Nephron progenitor cell (in vitro differentiated cells): ENCODE measurements around the gene LTA4H.

Source experiments
- DNase-seq: peaks from one replicate; pipeline ENCODE4 v3.0.0; 2021
- H3K27ac Mint-ChIP-seq: 2 replicates; pipeline ENCODE4 v1.8.0; 2021; ENCODE audit warnings: mild to moderate bottlenecking, moderate library complexity, mixed read lengths
- H3K27me3 Mint-ChIP-seq: 2 replicates; pipeline ENCODE4 v1.8.0; 2021; ENCODE audit warnings: mild to moderate bottlenecking, low read depth, mixed read lengths; ENCODE audit not compliant: poor library complexity
- H3K36me3 Mint-ChIP-seq: 2 replicates; pipeline ENCODE4 v1.8.0; 2021; ENCODE audit warnings: low read depth, mixed read lengths
- H3K4me1 Mint-ChIP-seq: 2 replicates; pipeline ENCODE4 v1.8.0; 2021; ENCODE audit warnings: mixed read lengths
- H3K4me3 Mint-ChIP-seq: 2 replicates; pipeline ENCODE4 v1.8.0; 2021; ENCODE audit warnings: mild to moderate bottlenecking, moderate library complexity, mixed read lengths
- H3K9me3 Mint-ChIP-seq: 2 replicates; pipeline ENCODE4 v1.8.0; 2021; ENCODE audit warnings: mild to moderate bottlenecking, moderate library complexity, mixed read lengths
- TF ChIP-seq, protein P1 (sequence below): fragments of 200-600 bp; sonication (generic); IDR thresholded peaks from 2 replicates; pipeline ENCODE4 v1.5.0; 2021; ENCODE audit warnings: antibody characterized with exemption

Gene LTA4H

DNA sequence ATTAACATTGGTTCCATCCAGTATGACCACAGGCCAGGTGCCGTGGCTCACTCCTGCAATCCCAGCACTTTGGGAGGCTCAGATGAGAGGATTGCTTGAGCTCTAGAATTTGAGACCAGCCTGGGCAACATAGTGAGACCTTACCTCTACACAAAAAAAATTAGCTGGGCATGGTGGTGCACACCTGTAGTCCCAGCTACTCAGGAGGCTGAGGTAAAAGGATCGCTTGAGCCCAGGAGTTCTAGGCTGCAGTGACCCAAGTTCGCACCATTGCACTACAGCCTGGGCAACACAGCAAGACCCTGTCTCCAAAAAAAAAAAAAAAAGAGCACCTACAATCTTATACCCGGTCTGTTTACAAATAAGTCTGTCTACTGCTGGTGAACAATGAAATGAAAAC is 9.9 kb downstream of the LTA4H start:
- Mint-ChIP-seq H3K9me3 (no peaks in the 10 kb centered on the region), H3K4me1 (no peaks in the 10 kb centered on the region), H3K27ac (no peak overlapping the region), H3K27me3 (no peaks in the 10 kb centered on the region), H3K4me3 (no peak overlapping the region), H3K36me3 (peaks cover 50% of the 10 kb centered on the region)
- no peak for DNase-seq
- TF ChIP-seq, protein P1, sequence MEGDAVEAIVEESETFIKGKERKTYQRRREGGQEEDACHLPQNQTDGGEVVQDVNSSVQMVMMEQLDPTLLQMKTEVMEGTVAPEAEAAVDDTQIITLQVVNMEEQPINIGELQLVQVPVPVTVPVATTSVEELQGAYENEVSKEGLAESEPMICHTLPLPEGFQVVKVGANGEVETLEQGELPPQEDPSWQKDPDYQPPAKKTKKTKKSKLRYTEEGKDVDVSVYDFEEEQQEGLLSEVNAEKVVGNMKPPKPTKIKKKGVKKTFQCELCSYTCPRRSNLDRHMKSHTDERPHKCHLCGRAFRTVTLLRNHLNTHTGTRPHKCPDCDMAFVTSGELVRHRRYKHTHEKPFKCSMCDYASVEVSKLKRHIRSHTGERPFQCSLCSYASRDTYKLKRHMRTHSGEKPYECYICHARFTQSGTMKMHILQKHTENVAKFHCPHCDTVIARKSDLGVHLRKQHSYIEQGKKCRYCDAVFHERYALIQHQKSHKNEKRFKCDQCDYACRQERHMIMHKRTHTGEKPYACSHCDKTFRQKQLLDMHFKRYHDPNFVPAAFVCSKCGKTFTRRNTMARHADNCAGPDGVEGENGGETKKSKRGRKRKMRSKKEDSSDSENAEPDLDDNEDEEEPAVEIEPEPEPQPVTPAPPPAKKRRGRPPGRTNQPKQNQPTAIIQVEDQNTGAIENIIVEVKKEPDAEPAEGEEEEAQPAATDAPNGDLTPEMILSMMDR: no peak

- no peak for DNase-seq
- Mint-ChIP-seq H3K4me3 (no peak overlapping the region), H3K4me1 (no peaks in the 10 kb centered on the region), H3K36me3 (peaks cover 71% of the 10 kb centered on the region), H3K27me3 (no peaks in the 10 kb centered on the region), H3K9me3 (no peaks in the 10 kb centered on the region), H3K27ac (no peak overlapping the region)
- TF ChIP-seq, protein P1: no peak
Observed at GRCh38 chr12:96020314-96021003, 14.9 kb downstream of the LTA4H start.

GRCh38 chr12:96015672-96016071 is 19.7 kb downstream of the LTA4H start:
- peaks cover 68% of the 10 kb centered on the region for H3K36me3 Mint-ChIP-seq
- H3K4me1 Mint-ChIP-seq: no peaks in the 10 kb centered on the region
- H3K9me3 Mint-ChIP-seq: no peaks in the 10 kb centered on the region
- DNase-seq: peak; percentile 29
- no peak overlapping the region for H3K27ac Mint-ChIP-seq
- TF ChIP-seq, protein P1: peak; percentile 33
- H3K4me3 Mint-ChIP-seq: no peak overlapping the region
- no peaks in the 10 kb centered on the region for H3K27me3 Mint-ChIP-seq

GRCh38 chr12:96014943-96015599 is 20.3 kb downstream of the LTA4H start:
- Mint-ChIP-seq H3K36me3 (peaks cover 69% of the 10 kb centered on the region), H3K4me1 (no peaks in the 10 kb centered on the region), H3K27me3 (no peaks in the 10 kb centered on the region), H3K27ac (no peak overlapping the region), H3K4me3 (no peak overlapping the region), H3K9me3 (no peaks in the 10 kb centered on the region)
- TF ChIP-seq, protein P1: no peak
- DNase-seq: no peak

DNA sequence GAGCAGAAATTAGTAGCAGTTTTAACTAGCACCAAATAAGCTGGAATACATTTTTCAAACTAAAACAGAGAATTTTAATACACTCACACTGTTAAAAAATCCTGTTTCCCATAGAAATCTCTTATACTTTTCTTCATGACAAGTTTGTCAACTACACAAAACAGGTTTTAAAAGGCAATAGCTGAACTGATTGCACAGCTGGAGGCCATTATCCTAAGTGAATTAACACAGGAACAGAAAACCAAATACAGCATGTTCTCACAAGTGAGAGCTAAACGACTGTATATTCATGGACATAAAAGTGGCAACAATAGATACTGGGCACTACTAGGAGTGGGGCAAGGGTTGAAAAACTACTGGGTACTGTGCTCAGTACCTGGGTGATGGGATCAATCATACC is 27.7 kb downstream of the LTA4H start:
- TF ChIP-seq, protein P1: no peak
- H3K4me3 Mint-ChIP-seq: no peak overlapping the region
- H3K4me1 Mint-ChIP-seq: no peaks in the 10 kb centered on the region
- H3K27me3 Mint-ChIP-seq: no peaks in the 10 kb centered on the region
- H3K27ac Mint-ChIP-seq: no peak overlapping the region
- no peaks in the 10 kb centered on the region for H3K9me3 Mint-ChIP-seq
- no peak for DNase-seq
- peaks cover 60% of the 10 kb centered on the region for H3K36me3 Mint-ChIP-seq

- no peaks in the 10 kb centered on the region for H3K4me1 Mint-ChIP-seq
- TF ChIP-seq, protein P1: no peak
- H3K27ac Mint-ChIP-seq: no peak overlapping the region
- DNase-seq: no peak
- H3K27me3 Mint-ChIP-seq: no peaks in the 10 kb centered on the region
- H3K9me3 Mint-ChIP-seq: no peaks in the 10 kb centered on the region
- H3K36me3 Mint-ChIP-seq: peaks cover 55% of the 10 kb centered on the region
- no peak overlapping the region for H3K4me3 Mint-ChIP-seq
Observed at GRCh38 chr12:96006727-96007126, 28.7 kb downstream of the LTA4H start.
